Testis (tissue), 3 donors: ENCODE data around the gene UBASH3A. TPM values are rescaled to one million over a fixed set of nuclear protein-coding genes. Genes with fewer than 3 reads are reported as not detected.

Experiments used
- DNase-seq: peaks from one replicate; pipeline ENCODE4 v3.0.0-alpha.2; 2019
- H3K27ac ChIP-seq, 2 donors: fragments of 200-600 bp; sonication (generic); one replicate each; pipeline ENCODE4 v1.5.1; 2019
- H3K27me3 ChIP-seq: fragments of 200-600 bp; sonication (generic); one replicate; pipeline ENCODE4 v1.5.1; 2019
- H3K36me3 ChIP-seq: fragments of 200-600 bp; sonication (generic); one replicate; pipeline ENCODE4 v1.5.1; 2017; ENCODE audit warnings: low read depth; ENCODE audit errors: missing control alignments
- H3K4me1 ChIP-seq: fragments of 200-600 bp; sonication (generic); one replicate; pipeline ENCODE4 v1.5.1; 2019
- H3K4me3 ChIP-seq, 2 donors: fragments of 200-600 bp; sonication (generic); one replicate each; pipeline ENCODE4 v1.5.1; 2017 to 2019
- H3K9me3 ChIP-seq: fragments of 200-600 bp; sonication (generic); one replicate; pipeline ENCODE4 v1.5.1; 2017
- POLR2A ChIP-seq: fragments of 450-650 bp; IDR thresholded peaks from one replicate; pipeline ENCODE4 v1.6.1; 2017; ENCODE audit warnings: antibody characterized with exemption, mild to moderate bottlenecking, moderate library complexity
- WGBS, 2 donors: methylation state at CpG; one replicate each; pipeline ENCODE4 v1.1.5; 2018; 5-methylcytosine and 5-hydroxymethylcytosine counted together
- intact Hi-C: fragments of 100-400 bp; cut with DNase I; formaldehyde crosslinking; loops from one replicate; pipeline ENCODE4 v1.15.1; 2023; ENCODE audit warnings: low total_unique reads
- polyA plus RNA-seq: library from polyadenylated mRNA; stranded (reverse); fragments of 350-450 nt; fragmentation: Illumina TruSeq; extraction: RNeasy Lipid Tissue Mini Kit (QIAGEN cat#74804); gene quantifications from one replicate; pipeline ENCODE4 v1.2.3, GENCODE V29; 2014; ENCODE audit warnings: low read depth, low replicate concordance; ENCODE audit not compliant: insufficient read depth
- total RNA-seq, 2 donors: library from RNA; depleted of rRNA; stranded (reverse); fragments of >200 nt; gene quantifications; one replicate each; pipeline ENCODE4 v1.2.3, GENCODE V29; 2016
- TF ChIP-seq, protein P1 (sequence below), 3 experiments: fragments of 450-650 bp in 2 of 3; fragments of 200-600 bp in 1 of 3; sonication (generic) in 1 of 3; IDR thresholded peaks; one replicate each; pipeline ENCODE4 v1.5.1; 2016 to 2019; ENCODE audit warnings: antibody characterized with exemption in 3 of 3, mild to moderate bottlenecking in 2 of 3, moderate library complexity in 1 of 3

Gene UBASH3A
- total and polyA plus RNA-seq, 3 donors from 2014 or later, result 0.39 to 1.4 (median 0.40) TPM

DNA sequence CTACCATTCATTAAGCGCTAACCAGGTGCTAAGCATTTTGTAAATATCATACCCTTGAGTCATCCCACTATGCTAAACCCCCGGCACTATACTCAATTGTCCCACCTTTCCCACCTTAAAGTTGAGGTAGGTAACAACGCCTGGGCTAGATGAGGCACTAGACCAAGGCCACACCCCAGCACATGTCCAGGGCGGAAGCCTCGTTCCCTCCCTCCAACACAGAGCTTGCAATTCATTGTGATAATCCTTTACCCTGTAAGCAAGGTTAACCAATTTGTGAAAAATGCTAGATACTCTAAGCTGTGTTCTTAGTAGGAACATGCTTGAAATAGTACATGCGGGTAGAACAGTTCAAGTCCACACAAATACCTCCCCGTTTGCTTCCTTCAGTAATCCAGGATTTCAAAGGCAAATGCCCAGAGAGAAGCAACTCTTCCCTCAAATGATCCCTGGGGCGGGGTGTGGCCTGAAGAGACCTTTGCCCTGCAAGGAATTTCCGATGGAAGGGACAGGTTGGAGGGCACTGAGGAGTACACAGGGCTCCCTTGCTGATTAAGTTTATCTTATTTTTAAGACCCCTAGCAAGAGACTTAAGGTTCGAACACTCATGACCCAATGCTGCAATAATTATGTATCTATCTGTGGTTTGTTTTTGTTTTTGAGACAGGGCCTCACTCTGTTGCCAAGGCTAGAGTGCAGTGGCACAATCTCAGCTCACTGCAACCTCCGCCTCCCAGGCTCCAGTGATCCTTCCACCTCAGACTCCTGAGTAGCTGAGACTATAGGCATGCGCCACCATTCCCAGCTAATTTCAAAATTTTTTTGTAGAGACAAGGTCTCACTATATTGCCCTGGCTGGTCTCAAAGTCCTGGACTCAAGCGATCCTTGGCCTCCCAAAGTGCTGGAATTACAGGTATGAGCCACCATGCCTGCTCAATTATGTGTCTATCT, 89.7 kb downstream of the UBASH3A start:
- WGBS, 2 donors, result 80 to 82% methylated on average over 13 of the region's 13 CpGs
- Histone ChIP-seq H3K4me3 (no peak overlapping the region), H3K4me1 (no peaks in the 10 kb centered on the region), H3K27me3 (no peaks in the 10 kb centered on the region), H3K9me3 (no peaks in the 10 kb centered on the region), H3K36me3 (no peaks in the 10 kb centered on the region), H3K27ac (no peak overlapping the region)
- TF ChIP-seq, protein P1, sequence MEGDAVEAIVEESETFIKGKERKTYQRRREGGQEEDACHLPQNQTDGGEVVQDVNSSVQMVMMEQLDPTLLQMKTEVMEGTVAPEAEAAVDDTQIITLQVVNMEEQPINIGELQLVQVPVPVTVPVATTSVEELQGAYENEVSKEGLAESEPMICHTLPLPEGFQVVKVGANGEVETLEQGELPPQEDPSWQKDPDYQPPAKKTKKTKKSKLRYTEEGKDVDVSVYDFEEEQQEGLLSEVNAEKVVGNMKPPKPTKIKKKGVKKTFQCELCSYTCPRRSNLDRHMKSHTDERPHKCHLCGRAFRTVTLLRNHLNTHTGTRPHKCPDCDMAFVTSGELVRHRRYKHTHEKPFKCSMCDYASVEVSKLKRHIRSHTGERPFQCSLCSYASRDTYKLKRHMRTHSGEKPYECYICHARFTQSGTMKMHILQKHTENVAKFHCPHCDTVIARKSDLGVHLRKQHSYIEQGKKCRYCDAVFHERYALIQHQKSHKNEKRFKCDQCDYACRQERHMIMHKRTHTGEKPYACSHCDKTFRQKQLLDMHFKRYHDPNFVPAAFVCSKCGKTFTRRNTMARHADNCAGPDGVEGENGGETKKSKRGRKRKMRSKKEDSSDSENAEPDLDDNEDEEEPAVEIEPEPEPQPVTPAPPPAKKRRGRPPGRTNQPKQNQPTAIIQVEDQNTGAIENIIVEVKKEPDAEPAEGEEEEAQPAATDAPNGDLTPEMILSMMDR (IDR thresholded peaks at IDR 0.05), result no peak
- TF ChIP-seq POLR2A, result no peak
- peak; percentile 5 for DNase-seq
- intact Hi-C loops, result no loop called here

DNA sequence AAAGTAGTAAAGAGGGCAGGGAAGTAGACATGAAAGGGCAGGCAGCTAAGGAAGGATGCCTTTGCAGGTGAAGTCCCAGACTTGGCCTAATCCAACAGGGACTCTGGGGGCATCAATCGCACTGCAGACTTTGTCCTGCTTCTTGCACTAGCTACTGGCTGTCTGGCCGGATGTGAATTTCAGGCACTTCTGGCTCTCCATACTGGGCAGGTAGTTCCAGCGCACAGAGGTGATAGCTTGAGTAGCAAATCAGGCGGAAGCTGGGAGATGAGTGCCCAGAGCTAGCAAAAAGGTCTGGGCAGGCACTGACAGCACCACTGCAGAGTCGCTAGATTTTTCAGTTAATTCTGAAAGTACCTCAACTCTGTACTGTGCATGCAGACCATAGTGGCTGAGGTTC, 91.3 kb downstream of the UBASH3A start:
- intact Hi-C loops, result no loop called here

DNA sequence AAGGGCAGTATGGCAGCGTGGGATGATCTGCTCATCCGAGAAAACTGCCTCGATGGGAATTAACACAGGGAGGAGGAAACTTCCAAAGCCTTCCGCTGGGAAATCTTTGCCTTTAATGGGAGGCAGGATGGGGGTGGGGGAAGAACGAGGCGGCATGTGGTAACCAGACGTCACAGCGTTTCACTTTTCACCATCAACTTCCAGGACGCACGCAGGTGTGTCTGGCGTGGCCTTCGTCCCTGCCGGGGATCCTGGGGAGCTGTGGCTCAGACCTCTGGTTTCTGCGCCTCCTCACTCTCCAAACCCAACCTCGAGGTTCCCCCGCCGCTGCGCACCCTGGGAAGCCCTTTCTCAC, 92.0 kb downstream of the UBASH3A start:
- intact Hi-C loops, result no loop called here
- DNase-seq, result peak; percentile 30
- Histone ChIP-seq H3K27me3 (no peaks in the 10 kb centered on the region), H3K4me1 (no peaks in the 10 kb centered on the region), H3K36me3 (no peaks in the 10 kb centered on the region), H3K9me3 (no peaks in the 10 kb centered on the region), H3K27ac (no peak overlapping the region), H3K4me3 (peak overlapping the region; percentile 61 to 71)
- TF ChIP-seq, protein P1 (IDR thresholded peaks at IDR 0.05), result peak in 1 of 3 experiments; percentile 1
- TF ChIP-seq POLR2A, result no peak
- 1 to 2% methylated on average over 18 of the region's 18 CpGs for WGBS, 2 donors

More for the DNA sequence above, 91.3 kb downstream of the UBASH3A start:
- no peak for TF ChIP-seq POLR2A
- TF ChIP-seq, protein P1 (IDR thresholded peaks at IDR 0.05), result no peak
- H3K4me1 ChIP-seq, result no peaks in the 10 kb centered on the region
- H3K9me3 ChIP-seq, result no peaks in the 10 kb centered on the region
- peak; percentile 13 for DNase-seq
- 79% methylated on average over 5 of the region's 5 CpGs for WGBS, 2 donors
- no peak overlapping the region for H3K4me3 ChIP-seq
- no peaks in the 10 kb centered on the region for H3K27me3 ChIP-seq
- no peak overlapping the region for H3K27ac ChIP-seq
- H3K36me3 ChIP-seq, result no peaks in the 10 kb centered on the region

DNA sequence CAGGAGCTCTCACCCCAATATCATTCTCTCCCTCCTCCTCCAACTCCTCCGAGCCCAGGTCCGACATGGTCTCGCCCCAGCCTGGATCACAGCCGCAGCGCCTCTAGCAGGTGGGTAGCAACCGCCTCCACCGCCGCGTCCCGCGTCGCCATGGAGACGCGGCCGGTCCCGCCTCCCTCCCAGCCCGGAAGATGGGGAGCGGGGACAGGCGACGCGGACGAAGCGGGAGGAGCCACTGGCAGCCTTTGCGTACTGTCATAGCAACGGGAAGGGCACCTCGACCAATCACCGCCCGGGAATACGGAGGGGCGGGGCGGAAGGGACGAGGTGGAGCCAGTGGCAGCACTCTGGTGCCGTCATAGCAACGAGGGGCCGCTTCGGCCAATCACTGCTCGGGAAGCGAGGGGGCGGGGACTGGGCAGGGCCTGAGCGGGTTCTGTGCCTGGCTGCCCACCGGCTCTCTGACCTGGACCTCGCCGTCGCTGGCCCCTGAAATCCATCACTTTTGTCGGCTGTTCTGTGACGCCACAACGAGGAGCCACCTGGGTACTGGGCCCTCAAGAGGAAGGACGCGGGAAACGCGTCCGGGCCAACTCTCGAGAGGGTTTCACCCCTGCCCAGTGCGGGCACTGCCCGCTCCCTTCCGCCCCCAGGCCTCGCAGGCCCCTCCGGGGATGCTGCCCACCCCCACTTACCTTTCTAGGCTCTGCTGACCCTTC, 92.6 kb downstream of the UBASH3A start, which contains the start of gene RSPH1:
TSS of gene RSPH1 (minus strand) at position 105 of the 719 bp plus-strand sequence. CDS start at position 67, 38 bp downstream.
- Histone ChIP-seq H3K9me3 (no peaks in the 10 kb centered on the region), H3K4me1 (no peaks in the 10 kb centered on the region), H3K27ac (peak within 1 kb of the TSS; percentile 70 to 80), H3K27me3 (no peaks in the 10 kb centered on the region), H3K36me3 (no peaks in the 10 kb centered on the region), H3K4me3 (peak within 1 kb of the TSS; percentile 61 to 71)
- intact Hi-C loops, result no loop called here
- peak; percentile 100 for DNase-seq
- WGBS, 2 donors, result 0% methylated on average over 7 to 58 of the region's 58 CpGs
- TF ChIP-seq, protein P1 (IDR thresholded peaks at IDR 0.05), result no peak
- peak; percentile 87 for TF ChIP-seq POLR2A
